Measurements from ENCODE around the gene SNX10. TPM values are rescaled to one million over a fixed set of nuclear protein-coding genes. Genes with fewer than 3 reads are reported as not detected.

SNX10 gene
- polyA plus RNA-seq, 1 donor (not counting 4 experiments of a cell fraction or from before 2014, with no cell fraction given) = 7.0 TPM

DNA sequence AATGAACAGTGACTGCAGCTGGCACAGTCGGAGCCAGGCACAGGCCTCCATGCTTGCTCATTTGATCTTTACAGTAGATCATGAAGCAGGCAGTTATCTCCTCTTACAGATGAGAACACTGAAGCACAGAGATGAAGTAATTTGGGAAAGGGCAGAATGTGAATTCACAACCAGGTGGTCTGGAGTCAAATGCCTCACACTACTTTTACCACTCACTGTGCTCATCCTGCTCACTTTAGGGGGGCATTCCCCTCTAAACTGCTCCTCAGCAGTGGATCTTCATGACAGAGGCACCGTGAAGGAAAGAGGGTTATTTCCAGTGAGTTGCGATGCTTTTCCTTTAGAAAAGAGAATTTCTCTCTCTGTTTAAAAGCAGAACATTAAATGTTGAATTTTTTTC lies 15.1 kb downstream of the SNX10 start:
- H3K79me2 ChIP-seq (ENCODE audit: control insufficient read depth, insufficient read depth, low read length) = no peaks in the 10 kb centered on the region
- H3K36me3 ChIP-seq (ENCODE audit: control insufficient read depth in 2 of 2, extremely low read depth in 1 of 2, insufficient read depth in 2 of 2, low read length in 2 of 2) = no peaks in the 10 kb centered on the region
- no peaks in the 10 kb centered on the region for H3K27me3 ChIP-seq (ENCODE audit: control insufficient read depth, extremely low read depth, insufficient read depth, low read length)
- H3K27ac ChIP-seq (ENCODE audit: control insufficient read depth, insufficient read depth, low read length) = no peak overlapping the region
- H3K9me1 ChIP-seq (ENCODE audit: control insufficient read depth, extremely low read depth, insufficient read depth, low read length) = no peaks in the 10 kb centered on the region
- no peak for FAIRE-seq
- no peaks in the 10 kb centered on the region for H3K9me3 ChIP-seq (ENCODE audit: control insufficient read depth, low read depth, low read length)
- H3K9ac ChIP-seq (ENCODE audit: control insufficient read depth, extremely low read depth, insufficient read depth, low read length) = no peak overlapping the region
- no peak for TF ChIP-seq EZH2 (IDR thresholded peaks at IDR 0.05; ENCODE audit: low read length)
- TF ChIP-seq CTCF (optimal IDR thresholded peaks at IDR 0.05 in 1 of 3, IDR thresholded peaks at IDR 0.05 in 1 of 3, conservative IDR thresholded peaks at IDR 0.05 in 1 of 3; ENCODE audit: extremely low read depth in 1 of 3, insufficient read depth in 2 of 3, low read length in 3 of 3) = no peak
- no peak overlapping the region for H2AFZ ChIP-seq (ENCODE audit: control insufficient read depth, low read length)
- dilution Hi-C loops (cut with MboI; ENCODE audit: extremely low pct_ligation_motif_present, low sequenced_read_pairs) = no loop called here
- H3K4me2 ChIP-seq (ENCODE audit: control insufficient read depth, extremely low read depth, insufficient read depth, low read depth, low read length) = no peak overlapping the region
- DNase-seq (ENCODE audit: low read depth, low spot score) = no peak
- H3K4me3 ChIP-seq (ENCODE audit: control insufficient read depth in 2 of 3, extremely low read depth in 1 of 3, insufficient read depth in 2 of 3, low read depth in 1 of 3, low read length in 3 of 3) = no peak overlapping the region
- no peaks in the 10 kb centered on the region for H4K20me1 ChIP-seq (ENCODE audit: control insufficient read depth, extremely low read depth, insufficient read depth, low read length)
- no peaks in the 10 kb centered on the region for H3K4me1 ChIP-seq (ENCODE audit: control insufficient read depth, extremely low read depth, insufficient read depth, low read length)

GRCh38 chr7:26307226-26307625 lies 15.6 kb downstream of the SNX10 start:
- no peaks in the 10 kb centered on the region for H3K4me1 ChIP-seq (ENCODE audit: control insufficient read depth, extremely low read depth, insufficient read depth, low read length)
- no peaks in the 10 kb centered on the region for H3K27me3 ChIP-seq (ENCODE audit: control insufficient read depth, extremely low read depth, insufficient read depth, low read length)
- no peaks in the 10 kb centered on the region for H4K20me1 ChIP-seq (ENCODE audit: control insufficient read depth, extremely low read depth, insufficient read depth, low read length)
- H3K9me3 ChIP-seq (ENCODE audit: control insufficient read depth, low read depth, low read length) = no peaks in the 10 kb centered on the region
- no peak overlapping the region for H2AFZ ChIP-seq (ENCODE audit: control insufficient read depth, low read length)
- H3K9me1 ChIP-seq (ENCODE audit: control insufficient read depth, extremely low read depth, insufficient read depth, low read length) = no peaks in the 10 kb centered on the region
- H3K27ac ChIP-seq (ENCODE audit: control insufficient read depth, insufficient read depth, low read length) = no peak overlapping the region
- no peak overlapping the region for H3K9ac ChIP-seq (ENCODE audit: control insufficient read depth, extremely low read depth, insufficient read depth, low read length)
- H3K36me3 ChIP-seq (ENCODE audit: control insufficient read depth in 2 of 2, extremely low read depth in 1 of 2, insufficient read depth in 2 of 2, low read length in 2 of 2) = no peaks in the 10 kb centered on the region
- TF ChIP-seq EZH2 (IDR thresholded peaks at IDR 0.05; ENCODE audit: low read length) = no peak
- TF ChIP-seq CTCF (optimal IDR thresholded peaks at IDR 0.05 in 1 of 3, IDR thresholded peaks at IDR 0.05 in 1 of 3, conservative IDR thresholded peaks at IDR 0.05 in 1 of 3; ENCODE audit: extremely low read depth in 1 of 3, insufficient read depth in 2 of 3, low read length in 3 of 3) = no peak
- dilution Hi-C loops (cut with MboI; ENCODE audit: extremely low pct_ligation_motif_present, low sequenced_read_pairs) = no loop called here
- no peaks in the 10 kb centered on the region for H3K79me2 ChIP-seq (ENCODE audit: control insufficient read depth, insufficient read depth, low read length)
- H3K4me2 ChIP-seq (ENCODE audit: control insufficient read depth, extremely low read depth, insufficient read depth, low read depth, low read length) = no peak overlapping the region
- no peak for FAIRE-seq
- DNase-seq (ENCODE audit: low read depth, low spot score) = no peak
- H3K4me3 ChIP-seq (ENCODE audit: control insufficient read depth in 2 of 3, extremely low read depth in 1 of 3, insufficient read depth in 2 of 3, low read depth in 1 of 3, low read length in 3 of 3) = no peak overlapping the region

All from keratinocyte (primary cell).